IPS-18a (cell line): ENCODE results near the gene C1QBP.
"Not testable (repeated sequence)": the region's sequence is repeated elsewhere in the genome, so short reads cannot be mapped to it uniquely, and the experiment has no call there.

Experiments
- H3K27ac ChIP-seq: one replicate; pipeline ENCODE4 v1.5.1; 2013; ENCODE audit warnings: low read length
- H3K27me3 ChIP-seq: one replicate; pipeline ENCODE4 v1.6.1; 2013; ENCODE audit warnings: mild to moderate bottlenecking, low read length; ENCODE audit not compliant: control insufficient read depth, insufficient read depth
- H3K36me3 ChIP-seq: one replicate; pipeline ENCODE4 v1.6.1; 2013; ENCODE audit warnings: low read depth, low read length; ENCODE audit not compliant: control insufficient read depth
- H3K4me1 ChIP-seq: one replicate; pipeline ENCODE4 v1.6.1; 2013; ENCODE audit warnings: low read depth, low read length; ENCODE audit not compliant: control insufficient read depth
- H3K4me3 ChIP-seq: one replicate; pipeline ENCODE4 v1.5.1; 2013; ENCODE audit warnings: low read length
- H3K9ac ChIP-seq: one replicate; pipeline ENCODE4 v1.6.1; 2013; ENCODE audit warnings: mild to moderate bottlenecking, low read length, moderate library complexity
- H3K9me3 ChIP-seq: one replicate; pipeline ENCODE4 v1.6.1; 2013; ENCODE audit warnings: low read depth, low read length; ENCODE audit not compliant: control insufficient read depth

The C1QBP gene

DNA sequence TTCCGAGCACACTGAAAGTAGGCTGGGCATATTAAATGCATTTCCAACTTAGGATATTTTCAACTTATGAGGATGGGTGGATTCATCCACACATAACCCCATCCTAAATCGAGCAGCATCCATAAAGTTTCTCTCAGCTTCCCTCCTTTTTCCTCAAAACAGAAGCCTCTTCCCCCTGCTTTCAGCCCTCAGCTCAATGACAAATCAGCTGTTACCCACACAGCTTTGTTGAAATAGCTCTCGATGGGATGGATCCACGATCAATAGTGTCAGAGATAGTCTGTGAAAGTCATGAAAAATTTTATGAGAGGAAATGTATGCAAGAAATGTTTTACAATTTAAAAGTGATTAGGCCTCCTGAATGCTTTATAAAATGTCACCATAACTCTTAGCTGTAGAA lies 27.3 kb upstream of the C1QBP start:
- no peak overlapping the region for H3K27ac ChIP-seq
- peak overlapping the region; percentile 77 for H3K4me3 ChIP-seq
- no peaks in the 10 kb centered on the region for H3K27me3 ChIP-seq
- no peaks in the 10 kb centered on the region for H3K9me3 ChIP-seq
- H3K36me3 ChIP-seq: peaks cover 12% of the 10 kb centered on the region
- peaks cover 10% of the 10 kb centered on the region for H3K4me1 ChIP-seq
- H3K9ac ChIP-seq: peak overlapping the region; percentile 84

DNA sequence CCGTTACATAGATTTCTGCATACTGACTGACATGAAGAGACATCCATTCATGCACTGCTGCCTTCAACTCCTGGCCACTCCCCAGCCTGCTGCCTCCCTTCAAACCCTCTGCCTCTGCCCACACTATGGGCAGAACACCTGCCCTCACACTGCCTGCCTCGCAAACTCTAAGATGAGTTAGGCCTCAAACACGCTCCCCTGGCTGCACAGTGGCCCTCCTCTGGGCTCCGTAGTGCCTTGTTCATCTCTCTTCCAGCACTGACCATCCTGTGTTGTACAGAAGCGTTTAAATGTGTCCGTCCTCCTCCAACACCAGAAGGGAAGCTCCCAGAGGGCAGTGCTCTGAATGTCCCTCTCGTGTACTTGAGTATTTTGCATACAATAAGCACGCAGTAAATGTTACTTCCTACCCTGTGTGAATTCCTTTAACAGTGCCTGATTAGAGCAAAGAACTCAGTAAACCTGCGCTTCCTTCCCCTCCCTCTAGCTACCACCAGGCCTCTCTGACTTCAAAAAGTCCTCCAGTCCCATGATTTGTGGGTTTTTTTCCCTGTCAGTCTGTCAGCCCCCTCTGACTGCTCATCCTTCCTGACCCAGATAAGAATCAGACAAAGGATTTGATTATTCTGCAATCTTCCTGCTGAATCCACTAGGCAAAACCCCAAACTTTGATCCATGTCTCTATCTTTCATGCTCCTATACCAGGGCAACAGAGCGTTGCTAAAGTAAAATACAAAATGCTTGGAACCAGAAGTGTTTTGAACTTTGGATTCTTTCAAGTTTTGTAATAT lies 26.0 kb upstream of the C1QBP start:
- Histone ChIP-seq H3K27ac (no peak overlapping the region), H3K27me3 (no peaks in the 10 kb centered on the region), H3K9ac (no peak overlapping the region), H3K36me3 (peaks cover 24% of the 10 kb centered on the region), H3K4me1 (peaks cover 10% of the 10 kb centered on the region), H3K9me3 (no peaks in the 10 kb centered on the region), H3K4me3 (no peak overlapping the region)

- peaks cover 81% of the 10 kb centered on the region for H3K36me3 ChIP-seq
- no peaks in the 10 kb centered on the region for H3K27me3 ChIP-seq
- no peak overlapping the region for H3K27ac ChIP-seq
- no peaks in the 10 kb centered on the region for H3K4me1 ChIP-seq
- no peak overlapping the region for H3K9ac ChIP-seq
- no peaks in the 10 kb centered on the region for H3K9me3 ChIP-seq
- no peak overlapping the region for H3K4me3 ChIP-seq
These were observed 7.8 kb upstream of the C1QBP start for GRCh38 chr17:5446786-5447185.

DNA sequence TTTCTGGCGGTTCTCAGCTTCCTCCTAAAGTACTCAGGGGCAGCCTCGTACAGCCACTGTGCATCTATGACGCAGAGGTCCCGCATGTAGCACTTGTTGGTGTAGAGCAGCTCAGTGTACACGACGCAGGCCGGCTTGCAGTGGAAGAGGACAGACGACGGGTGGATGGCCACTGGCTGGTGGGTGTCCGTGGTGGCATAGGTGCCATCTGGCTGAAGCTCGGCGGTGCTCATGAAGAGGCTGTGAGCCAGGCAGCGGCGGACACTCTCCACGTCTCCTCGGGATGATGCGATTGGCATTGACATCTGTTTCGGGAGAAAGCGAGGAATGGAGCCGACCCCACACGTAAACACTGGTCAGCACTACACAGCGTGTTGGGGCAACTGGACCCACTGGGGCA lies 5.3 kb upstream of the C1QBP start:
- H3K4me1 ChIP-seq: peaks cover 5% of the 10 kb centered on the region
- peaks cover 68% of the 10 kb centered on the region for H3K36me3 ChIP-seq
- H3K9ac ChIP-seq: no peak overlapping the region
- H3K9me3 ChIP-seq: no peaks in the 10 kb centered on the region
- no peak overlapping the region for H3K27ac ChIP-seq
- no peaks in the 10 kb centered on the region for H3K27me3 ChIP-seq
- no peak overlapping the region for H3K4me3 ChIP-seq

GRCh38 chr17:5443728-5444127 lies 4.8 kb upstream of the C1QBP start:
- H3K27ac ChIP-seq: no peak overlapping the region
- no peak overlapping the region for H3K4me3 ChIP-seq
- H3K36me3 ChIP-seq: peaks cover 63% of the 10 kb centered on the region
- no peaks in the 10 kb centered on the region for H3K9me3 ChIP-seq
- no peak overlapping the region for H3K9ac ChIP-seq
- peaks cover 6% of the 10 kb centered on the region for H3K4me1 ChIP-seq
- no peaks in the 10 kb centered on the region for H3K27me3 ChIP-seq

DNA sequence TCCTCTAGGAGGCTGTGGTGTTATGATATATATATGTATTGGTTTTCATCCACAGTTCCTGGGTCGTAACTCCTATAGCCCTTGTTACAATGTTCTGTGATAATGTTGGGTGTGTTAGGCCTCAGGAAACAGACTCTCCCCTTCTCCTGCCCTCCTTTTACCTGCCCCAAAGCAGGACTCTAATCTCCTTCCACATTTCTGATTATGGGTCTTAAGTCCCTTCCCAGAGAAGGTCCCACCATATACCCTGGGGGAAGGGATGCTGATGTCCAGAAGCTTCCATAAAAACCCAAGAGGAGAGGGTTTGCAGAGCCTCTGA lies 450 bp upstream of the C1QBP start:
- no peaks in the 10 kb centered on the region for H3K9me3 ChIP-seq
- no peaks in the 10 kb centered on the region for H3K27me3 ChIP-seq
- peak overlapping the region; percentile 94 for H3K4me3 ChIP-seq
- peak overlapping the region; percentile 93 for H3K9ac ChIP-seq
- H3K27ac ChIP-seq: no peak overlapping the region
- peaks cover 64% of the 10 kb centered on the region for H3K36me3 ChIP-seq
- H3K4me1 ChIP-seq: peaks cover 6% of the 10 kb centered on the region

DNA sequence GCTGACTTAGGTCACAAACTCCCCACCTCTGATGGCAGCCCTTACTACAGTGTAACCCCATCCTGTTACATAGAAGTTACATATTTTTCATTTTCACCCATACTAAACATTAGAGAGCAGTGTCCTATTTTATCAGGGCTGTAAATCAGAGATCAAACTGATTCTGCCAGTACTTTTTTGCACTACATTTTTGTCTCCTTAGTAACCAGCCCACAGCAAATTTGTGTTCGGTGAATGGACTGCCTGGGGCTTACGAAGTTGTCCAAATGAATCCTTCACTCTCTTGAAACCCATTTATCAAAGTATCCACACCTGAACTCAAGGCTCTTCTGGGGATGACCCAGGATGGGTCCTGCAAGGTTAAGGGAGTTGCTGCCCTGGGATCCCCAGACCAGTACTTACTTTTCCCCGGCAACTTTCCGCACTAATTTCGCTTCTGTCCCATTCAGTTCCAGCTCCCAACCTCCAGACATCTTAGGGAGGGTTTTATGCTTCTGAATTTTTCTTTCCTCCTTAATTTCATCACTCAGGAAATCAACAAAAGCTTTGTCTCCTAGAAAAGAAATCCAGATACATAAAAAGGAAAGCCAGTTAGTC lies 1.1 kb downstream of the C1QBP start:
- Histone ChIP-seq H3K27me3 (no peaks in the 10 kb centered on the region), H3K9me3 (no peaks in the 10 kb centered on the region), H3K36me3 (peaks cover 66% of the 10 kb centered on the region), H3K27ac (no peak overlapping the region), H3K4me1 (peaks cover 6% of the 10 kb centered on the region), H3K9ac (peak overlapping the region; percentile 93), H3K4me3 (peak overlapping the region; percentile 94)

GRCh38 chr17:5435781-5436315 lies 3.1 kb downstream of the C1QBP start:
- H3K4me1 ChIP-seq, H3K27ac ChIP-seq, H3K9me3 ChIP-seq, H3K4me3 ChIP-seq, H3K27me3 ChIP-seq: not testable (repeated sequence)
- Histone ChIP-seq H3K36me3 (peaks cover 65% of the 10 kb centered on the region), H3K9ac (peak overlapping the region; percentile 1)

DNA sequence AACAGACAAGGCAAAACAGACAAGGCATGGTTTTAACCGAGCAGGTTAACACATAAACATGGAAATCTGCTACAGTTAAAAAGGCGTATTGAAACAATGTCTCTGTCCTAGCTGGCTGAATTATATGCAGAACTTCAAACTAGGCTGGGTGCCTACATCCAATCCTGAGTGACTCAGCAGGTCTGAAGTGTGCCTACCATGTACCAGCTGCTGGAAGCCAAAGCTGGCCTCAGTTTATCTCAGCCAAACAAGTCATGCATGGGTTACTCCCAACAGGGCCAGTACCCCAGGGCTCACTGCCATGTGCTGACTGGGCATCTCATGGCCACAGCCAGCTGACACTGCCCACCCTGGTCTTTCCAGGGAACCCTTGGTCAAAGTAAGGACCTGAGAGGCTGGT lies 4.0 kb downstream of the C1QBP start:
- Histone ChIP-seq H3K27ac (no peak overlapping the region), H3K9ac (no peak overlapping the region), H3K36me3 (peaks cover 69% of the 10 kb centered on the region), H3K9me3 (no peaks in the 10 kb centered on the region), H3K4me1 (peaks cover 6% of the 10 kb centered on the region), H3K4me3 (no peak overlapping the region), H3K27me3 (no peaks in the 10 kb centered on the region)

GRCh38 chr17:5431949-5432556 lies 6.9 kb downstream of the C1QBP start:
- peaks cover 87% of the 10 kb centered on the region for H3K36me3 ChIP-seq
- H3K27me3 ChIP-seq: no peaks in the 10 kb centered on the region
- no peak overlapping the region for H3K4me3 ChIP-seq
- H3K9ac ChIP-seq: no peak overlapping the region
- no peaks in the 10 kb centered on the region for H3K4me1 ChIP-seq
- H3K9me3 ChIP-seq: no peaks in the 10 kb centered on the region
- H3K27ac ChIP-seq: no peak overlapping the region

GRCh38 chr17:5431234-5431633 lies 7.7 kb downstream of the C1QBP start:
- not testable (repeated sequence) for H3K27ac ChIP-seq
- peaks cover 87% of the 10 kb centered on the region for H3K36me3 ChIP-seq

More at GRCh38 chr17:5431234-5431633, 7.7 kb downstream of the C1QBP start:
- H3K4me3 ChIP-seq, H3K9ac ChIP-seq, H3K4me1 ChIP-seq, H3K9me3 ChIP-seq, H3K27me3 ChIP-seq: not testable (repeated sequence)
